NB4 (cell line): ENCODE measurements around the gene GAB3.

ENCODE experiments used
- DNase-seq: peaks from one replicate; pipeline ENCODE4 v3.0.0; 2010; ENCODE audit warnings: low read depth
- H3K4me3 ChIP-seq: one replicate; pipeline ENCODE4 v1.5.1; 2011; ENCODE audit warnings: mild to moderate bottlenecking, low read depth, low read length, moderate library complexity
- MYC ChIP-seq: IDR thresholded peaks from 2 replicates; pipeline ENCODE4 v1.6.1; 2011; ENCODE audit warnings: low read depth, low read length
- POLR2A ChIP-seq: IDR thresholded peaks from 2 replicates; pipeline ENCODE4 v1.6.1; 2011; ENCODE audit warnings: mild to moderate bottlenecking; ENCODE audit not compliant: insufficient read length; ENCODE audit errors: extremely low read depth
- TF ChIP-seq, protein P1 (sequence below): IDR thresholded peaks from one replicate; pipeline ENCODE4 v1.5.1; 2012; ENCODE audit warnings: low read depth, low read length
- TF ChIP-seq, protein P2 (sequence below): IDR thresholded peaks from 2 replicates; pipeline ENCODE4 v1.6.1; 2011; ENCODE audit warnings: low read depth, low read length

GAB3 gene

DNA sequence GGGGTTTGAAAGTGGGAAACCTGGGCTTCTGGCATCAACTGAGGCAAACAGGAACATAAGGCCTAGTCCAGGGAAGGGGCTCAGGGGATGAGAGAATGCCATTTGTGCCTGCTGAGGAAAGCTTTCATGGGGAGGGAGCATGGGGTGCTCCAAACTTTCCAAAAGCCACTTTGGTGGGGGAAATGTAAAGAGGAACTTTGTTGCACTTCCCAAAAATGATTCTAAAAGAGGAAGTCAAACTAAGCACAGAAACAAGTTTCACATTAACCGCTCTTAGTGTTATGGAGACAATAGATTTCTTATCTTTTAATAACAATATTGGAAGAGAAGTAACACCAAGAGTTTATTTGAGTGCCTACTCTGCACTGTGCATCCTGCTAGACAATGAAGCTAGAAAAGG is 32.3 kb downstream of the GAB3 start:
- H3K4me3 ChIP-seq = peak overlapping the region; percentile 36
- DNase-seq = peak; percentile 59
- TF ChIP-seq POLR2A = no peak
- TF ChIP-seq, protein P1, sequence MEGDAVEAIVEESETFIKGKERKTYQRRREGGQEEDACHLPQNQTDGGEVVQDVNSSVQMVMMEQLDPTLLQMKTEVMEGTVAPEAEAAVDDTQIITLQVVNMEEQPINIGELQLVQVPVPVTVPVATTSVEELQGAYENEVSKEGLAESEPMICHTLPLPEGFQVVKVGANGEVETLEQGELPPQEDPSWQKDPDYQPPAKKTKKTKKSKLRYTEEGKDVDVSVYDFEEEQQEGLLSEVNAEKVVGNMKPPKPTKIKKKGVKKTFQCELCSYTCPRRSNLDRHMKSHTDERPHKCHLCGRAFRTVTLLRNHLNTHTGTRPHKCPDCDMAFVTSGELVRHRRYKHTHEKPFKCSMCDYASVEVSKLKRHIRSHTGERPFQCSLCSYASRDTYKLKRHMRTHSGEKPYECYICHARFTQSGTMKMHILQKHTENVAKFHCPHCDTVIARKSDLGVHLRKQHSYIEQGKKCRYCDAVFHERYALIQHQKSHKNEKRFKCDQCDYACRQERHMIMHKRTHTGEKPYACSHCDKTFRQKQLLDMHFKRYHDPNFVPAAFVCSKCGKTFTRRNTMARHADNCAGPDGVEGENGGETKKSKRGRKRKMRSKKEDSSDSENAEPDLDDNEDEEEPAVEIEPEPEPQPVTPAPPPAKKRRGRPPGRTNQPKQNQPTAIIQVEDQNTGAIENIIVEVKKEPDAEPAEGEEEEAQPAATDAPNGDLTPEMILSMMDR = no peak
- TF ChIP-seq, protein P2, sequence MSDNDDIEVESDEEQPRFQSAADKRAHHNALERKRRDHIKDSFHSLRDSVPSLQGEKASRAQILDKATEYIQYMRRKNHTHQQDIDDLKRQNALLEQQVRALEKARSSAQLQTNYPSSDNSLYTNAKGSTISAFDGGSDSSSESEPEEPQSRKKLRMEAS = no peak
- no peak for TF ChIP-seq MYC

DNA sequence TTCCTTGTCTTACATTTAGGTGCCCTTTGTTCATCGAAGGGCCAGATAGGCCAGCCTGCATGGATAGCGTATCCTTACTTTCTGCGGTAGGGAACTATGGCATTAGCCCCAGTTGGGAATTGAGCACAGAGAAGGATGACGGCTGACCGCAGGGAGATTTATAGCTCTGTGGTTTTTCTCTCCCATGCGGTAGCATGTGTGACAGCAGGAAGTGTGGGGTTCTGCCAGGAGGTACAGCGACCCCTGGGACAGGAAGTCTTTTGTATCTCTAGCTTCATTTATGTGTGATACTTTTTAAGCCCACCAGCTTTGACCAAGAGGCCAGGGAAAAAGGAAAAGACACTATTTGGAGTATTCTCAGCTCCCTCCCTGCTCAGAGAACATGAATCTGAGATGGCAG is 33.1 kb downstream of the GAB3 start:
- DNase-seq = peak; percentile 84
- TF ChIP-seq MYC (peak; percentile 89), POLR2A (no peak)
- TF ChIP-seq, protein P1 = peak; percentile 20
- TF ChIP-seq, protein P2 = peak; percentile 67
- peak overlapping the region; percentile 36 for H3K4me3 ChIP-seq

DNA sequence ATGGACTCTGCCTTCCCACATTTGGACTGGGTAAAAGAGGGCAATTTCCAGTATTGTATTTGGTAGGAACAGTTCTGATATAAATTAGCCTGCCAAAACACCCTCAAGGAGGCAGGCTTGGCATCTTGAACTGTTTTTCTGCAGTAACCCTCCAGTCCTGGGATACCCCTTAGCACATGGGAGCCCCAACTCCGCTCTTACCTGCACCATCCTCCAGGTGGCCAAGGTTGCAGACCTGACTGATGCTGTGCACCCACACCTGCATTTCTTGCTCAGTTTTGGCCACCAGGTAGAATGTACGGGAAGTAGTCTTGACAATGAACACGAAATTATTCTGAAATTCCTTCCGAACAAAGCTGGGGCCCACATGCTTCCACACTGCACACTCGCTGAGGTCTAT is 35.1 kb downstream of the GAB3 start:
- H3K4me3 ChIP-seq = no peak overlapping the region
- no peak for DNase-seq
- TF ChIP-seq MYC (no peak), POLR2A (no peak)
- TF ChIP-seq, protein P1 = no peak
- TF ChIP-seq, protein P2 = no peak

DNA sequence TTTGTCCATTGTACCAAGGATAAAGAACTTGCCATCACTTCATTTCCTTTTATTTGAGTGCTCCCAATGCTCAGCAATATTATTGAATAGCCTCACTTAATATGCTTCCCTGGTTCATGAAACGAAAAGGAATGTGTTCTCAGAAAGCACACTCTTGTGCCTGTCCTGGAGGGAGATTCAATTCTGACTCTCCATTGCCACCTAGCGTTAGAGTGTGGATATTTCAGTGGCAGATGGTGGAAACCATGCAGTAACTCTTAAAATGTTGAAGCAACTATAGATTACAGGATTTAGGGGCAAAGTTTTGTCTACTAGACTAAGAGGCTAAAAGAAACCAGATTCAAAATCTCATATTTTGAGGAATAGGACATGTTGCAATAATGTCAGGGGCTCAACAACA is 36.0 kb downstream of the GAB3 start:
- TF ChIP-seq, protein P1 = peak; percentile 66
- TF ChIP-seq POLR2A (no peak), MYC (no peak)
- TF ChIP-seq, protein P2 = no peak
- H3K4me3 ChIP-seq = no peak overlapping the region
- peak; percentile 71 for DNase-seq

DNA sequence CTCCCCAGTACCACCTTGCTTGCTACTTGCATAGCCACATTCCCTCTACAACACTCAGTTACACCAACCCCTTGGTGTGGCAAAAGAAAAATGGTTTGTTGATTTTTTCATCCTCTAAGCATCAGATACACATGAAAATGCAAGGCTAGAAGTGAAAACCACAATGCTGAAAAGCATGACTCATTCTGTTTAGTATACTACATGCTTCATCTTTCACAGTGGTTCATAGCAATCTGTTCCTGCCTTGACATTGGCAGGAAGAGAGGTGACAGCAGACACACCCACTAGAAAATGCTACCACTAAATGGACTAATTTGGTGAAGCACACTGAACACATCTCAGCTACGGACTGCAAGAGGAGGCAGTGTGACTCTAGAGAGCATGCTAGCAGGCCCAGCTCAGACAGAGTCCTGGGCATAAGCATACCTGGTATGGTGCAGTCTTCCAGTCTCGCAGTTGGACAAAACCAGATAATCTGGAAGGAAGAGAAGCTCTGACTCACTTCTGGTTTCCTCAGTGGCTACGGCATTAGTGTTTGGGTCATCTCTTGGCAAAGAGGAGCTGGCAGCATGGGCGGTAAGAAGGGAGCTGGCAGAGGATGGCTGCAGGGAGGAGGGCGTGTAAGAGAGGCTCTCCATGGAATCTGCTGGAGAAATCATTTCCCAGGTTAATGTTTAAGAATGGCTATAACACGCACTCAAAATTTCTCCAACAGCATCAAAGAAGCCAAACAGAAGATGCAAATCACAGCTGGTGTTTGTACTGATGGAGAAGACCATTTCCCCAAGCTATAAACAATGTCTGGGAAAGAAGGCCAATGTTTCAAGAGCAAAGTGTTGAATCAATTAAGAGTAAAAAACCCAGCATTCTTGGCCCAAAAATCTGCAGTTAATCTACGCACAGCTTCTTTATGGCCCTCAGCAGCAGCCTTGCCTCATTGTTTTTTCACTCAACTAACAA is 37.8 kb downstream of the GAB3 start:
- H3K4me3 ChIP-seq = no peak overlapping the region
- TF ChIP-seq, protein P1 = no peak
- TF ChIP-seq POLR2A (no peak), MYC (no peak)
- TF ChIP-seq, protein P2 = no peak
- peak; percentile 16 for DNase-seq
